B cell (primary cell): Measurements from ENCODE around the gene CYRIA.

Source experiments
- EZH2 ChIP-seq: IDR thresholded peaks from 2 replicates; pipeline ENCODE4 v1.6.1; 2012; ENCODE audit warnings: borderline replicate concordance, low read depth, mild to moderate bottlenecking, moderate library complexity, low read length; ENCODE audit not compliant: insufficient read depth, poor library complexity, severe bottlenecking
- TF ChIP-seq, protein P1 (sequence below): fragments of 200-600 bp; IDR thresholded peaks from one replicate; pipeline ENCODE4 v1.8.0; 2022; ENCODE audit warnings: antibody characterized with exemption, mild to moderate bottlenecking

- TF ChIP-seq, protein P1, sequence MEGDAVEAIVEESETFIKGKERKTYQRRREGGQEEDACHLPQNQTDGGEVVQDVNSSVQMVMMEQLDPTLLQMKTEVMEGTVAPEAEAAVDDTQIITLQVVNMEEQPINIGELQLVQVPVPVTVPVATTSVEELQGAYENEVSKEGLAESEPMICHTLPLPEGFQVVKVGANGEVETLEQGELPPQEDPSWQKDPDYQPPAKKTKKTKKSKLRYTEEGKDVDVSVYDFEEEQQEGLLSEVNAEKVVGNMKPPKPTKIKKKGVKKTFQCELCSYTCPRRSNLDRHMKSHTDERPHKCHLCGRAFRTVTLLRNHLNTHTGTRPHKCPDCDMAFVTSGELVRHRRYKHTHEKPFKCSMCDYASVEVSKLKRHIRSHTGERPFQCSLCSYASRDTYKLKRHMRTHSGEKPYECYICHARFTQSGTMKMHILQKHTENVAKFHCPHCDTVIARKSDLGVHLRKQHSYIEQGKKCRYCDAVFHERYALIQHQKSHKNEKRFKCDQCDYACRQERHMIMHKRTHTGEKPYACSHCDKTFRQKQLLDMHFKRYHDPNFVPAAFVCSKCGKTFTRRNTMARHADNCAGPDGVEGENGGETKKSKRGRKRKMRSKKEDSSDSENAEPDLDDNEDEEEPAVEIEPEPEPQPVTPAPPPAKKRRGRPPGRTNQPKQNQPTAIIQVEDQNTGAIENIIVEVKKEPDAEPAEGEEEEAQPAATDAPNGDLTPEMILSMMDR: no peak
- no peak for TF ChIP-seq EZH2
Observed at GRCh38 chr2:16680304-16680703, 14.7 kb upstream of the CYRIA start.
